ENCODE data around the gene CD93.

The CD93 gene

DNA sequence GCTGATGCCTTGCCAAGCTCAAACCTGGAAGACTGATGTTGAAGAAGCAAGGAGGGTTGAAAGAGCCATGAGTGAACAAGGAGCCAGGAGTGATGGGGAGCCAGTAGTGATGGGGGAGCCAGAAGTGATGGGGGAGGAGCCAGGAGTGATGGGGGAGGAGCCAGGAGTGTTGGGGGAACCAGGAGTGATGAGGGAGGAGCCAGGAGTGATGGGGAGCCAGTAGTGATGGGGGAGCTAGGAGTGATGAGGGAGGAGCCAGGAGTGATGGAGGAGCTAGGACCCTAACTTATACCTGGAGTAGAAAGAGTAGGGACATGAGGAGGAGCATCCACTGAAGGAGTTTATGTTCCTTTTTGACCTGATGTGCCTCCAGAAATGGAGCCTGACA is 14.6 kb upstream of the CD93 start:
- no peak for FAIRE-seq

DNA sequence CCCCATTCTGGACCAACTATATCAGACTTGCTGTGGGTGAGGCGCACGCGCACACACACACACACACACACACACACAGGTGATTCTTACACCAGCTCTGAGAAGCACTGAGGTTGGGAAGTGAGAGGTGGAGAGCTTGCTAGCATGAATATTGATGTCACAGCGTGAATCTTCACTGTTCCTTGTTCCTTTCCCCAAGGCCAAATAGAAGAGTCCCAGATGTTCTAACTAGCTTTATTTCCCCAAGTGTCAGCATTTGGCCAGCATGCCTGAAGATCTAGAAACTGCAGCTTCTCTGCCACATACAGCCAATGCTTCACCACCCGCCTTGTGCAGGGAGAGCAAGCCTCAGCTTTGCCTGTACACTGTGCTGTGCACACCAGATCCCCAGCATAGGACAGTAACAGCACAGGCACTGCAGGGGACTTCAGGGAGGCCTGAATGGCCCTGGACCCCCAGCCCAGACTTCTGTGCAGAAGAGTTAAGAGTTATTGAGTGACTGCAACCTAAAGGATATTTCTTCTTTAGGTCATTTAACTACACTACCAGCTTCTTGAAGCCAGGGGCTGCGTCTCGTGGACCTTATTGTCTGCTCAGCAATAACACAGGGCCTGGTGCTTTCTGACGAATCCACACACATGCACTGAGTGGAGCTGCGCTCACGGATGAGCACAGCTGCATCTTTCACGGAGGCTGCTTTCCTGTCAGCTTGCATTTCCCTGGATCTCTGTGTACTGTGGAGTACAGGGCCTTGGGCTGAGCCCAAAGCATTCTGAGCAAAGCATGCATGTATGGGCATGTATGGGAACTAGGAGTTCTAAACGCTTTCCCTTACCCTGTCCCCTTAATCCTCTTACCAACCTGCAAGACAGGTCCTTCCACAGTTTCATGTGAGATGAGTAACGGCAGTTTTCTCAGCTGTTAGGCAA is 13.9 kb upstream of the CD93 start:
- no peak for DNase-seq (ENCODE audit: low spot score)

More for the DNA sequence above, 14.6 kb upstream of the CD93 start:
- DNase-seq (ENCODE audit: low spot score): no peak

DNA sequence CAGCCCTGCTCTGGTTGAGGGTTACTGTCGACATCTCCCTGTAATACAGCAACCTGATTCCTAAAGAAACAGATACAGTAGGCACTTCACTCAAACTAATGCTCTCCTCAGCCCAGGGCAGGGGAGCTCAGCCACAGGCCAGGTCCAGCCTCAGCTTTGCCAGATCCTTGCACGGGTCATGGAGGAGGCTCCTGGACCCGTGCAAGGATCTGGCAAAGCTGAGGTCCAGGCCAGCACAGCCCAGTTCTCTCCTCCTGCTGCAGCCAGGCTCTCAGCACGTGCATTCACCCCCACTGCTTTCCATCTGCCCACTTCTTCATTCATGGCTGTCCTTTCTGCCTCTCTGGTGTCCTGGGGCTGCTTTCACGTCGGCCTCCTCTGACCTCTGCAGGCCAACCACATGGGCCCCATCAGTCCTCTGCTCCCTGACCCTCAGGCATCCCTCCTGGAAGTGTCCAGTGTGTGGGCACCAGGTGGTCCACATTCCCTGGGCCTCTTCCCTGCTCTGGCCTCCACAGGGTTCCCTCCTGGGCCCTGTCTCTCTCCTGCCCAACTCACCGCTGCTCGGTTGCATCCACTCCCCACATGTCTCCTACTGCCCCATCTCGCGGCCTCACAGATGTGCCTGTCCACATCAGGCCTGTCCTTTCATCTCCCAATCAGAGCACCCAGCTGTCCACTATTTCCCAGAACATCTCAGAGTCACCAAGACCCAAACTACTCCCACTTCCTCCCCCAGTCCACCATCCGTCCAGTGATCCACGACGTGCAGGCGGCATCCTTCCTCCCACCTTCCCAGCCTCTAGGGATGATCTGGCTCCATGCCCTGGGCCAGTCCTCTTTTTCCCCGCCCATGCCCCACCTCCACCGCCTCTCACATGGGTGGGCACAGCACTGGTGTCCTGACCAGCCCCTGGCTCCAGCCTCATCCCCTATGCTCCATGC is 11.8 kb upstream of the CD93 start:
- DNase-seq (ENCODE audit: low spot score) (no peak), FAIRE-seq (no peak)

More for the DNA sequence above, 13.9 kb upstream of the CD93 start:
- FAIRE-seq: no peak

DNA sequence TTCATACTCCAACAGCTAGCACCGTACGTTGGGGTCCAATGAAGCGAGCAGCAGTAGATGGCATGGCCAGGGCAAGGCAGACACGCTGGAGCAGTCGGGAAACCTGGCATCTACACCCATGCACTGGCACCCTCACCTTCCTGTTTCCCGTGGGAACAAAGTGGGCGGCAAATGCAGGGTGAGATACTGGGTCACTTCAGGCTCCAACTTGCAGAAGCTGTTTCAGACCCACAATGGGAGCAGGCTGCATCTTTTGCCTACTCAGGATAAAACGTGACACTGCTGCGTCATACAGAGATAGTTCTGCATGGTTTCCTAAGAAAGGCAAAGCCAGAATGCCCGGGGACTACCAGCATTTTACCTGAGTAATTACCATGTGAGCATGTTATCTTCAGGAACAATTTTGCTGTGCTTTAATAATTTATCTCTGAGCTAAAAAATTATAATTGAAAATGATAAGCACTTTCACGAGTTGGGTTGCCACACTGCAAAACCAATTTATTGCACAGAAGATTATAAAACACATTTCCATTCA is 10.9 kb upstream of the CD93 start:
- no peak for FAIRE-seq
- no peak for DNase-seq (ENCODE audit: low spot score)

DNA sequence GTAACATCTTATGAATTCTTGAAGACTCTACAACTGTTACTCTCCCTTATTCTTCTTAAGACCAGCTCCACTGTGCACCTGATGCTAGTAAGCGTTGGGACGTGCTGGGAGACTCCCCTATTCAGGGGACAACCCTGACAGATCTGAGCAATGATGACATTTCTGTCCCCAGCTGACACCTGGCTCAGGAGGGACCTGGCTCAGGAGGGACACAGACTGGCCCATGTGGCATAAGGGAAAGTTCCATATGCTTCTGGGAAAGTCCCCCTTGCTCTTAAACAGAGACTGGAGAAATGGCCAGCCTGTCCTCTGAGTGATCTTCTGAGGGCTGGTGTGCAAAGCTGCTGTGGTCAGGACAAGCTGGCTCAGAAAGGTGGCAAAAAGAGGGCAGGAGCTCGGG is 10.0 kb upstream of the CD93 start:
- DNase-seq (ENCODE audit: low spot score) (no peak), FAIRE-seq (no peak)

DNA sequence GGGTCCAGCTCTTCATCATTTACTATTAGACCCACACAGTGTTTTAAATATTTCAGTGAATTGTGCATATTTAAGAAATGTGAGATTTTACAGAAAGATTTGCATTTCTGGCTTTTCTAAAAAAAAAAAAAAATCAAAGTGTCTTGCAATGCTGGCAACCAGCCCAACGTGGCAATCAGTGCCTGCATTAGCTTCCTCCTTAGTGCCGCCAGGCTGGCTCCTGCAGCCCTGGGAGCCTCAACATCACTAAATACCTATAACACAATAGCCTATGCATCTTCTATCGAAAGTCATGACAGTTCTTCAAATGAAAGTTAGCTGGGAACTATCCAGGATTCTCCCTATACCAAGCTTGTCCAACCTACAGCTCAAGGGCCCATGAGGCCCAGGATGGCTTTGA is 9.4 kb upstream of the CD93 start:
- no peak for FAIRE-seq

DNA sequence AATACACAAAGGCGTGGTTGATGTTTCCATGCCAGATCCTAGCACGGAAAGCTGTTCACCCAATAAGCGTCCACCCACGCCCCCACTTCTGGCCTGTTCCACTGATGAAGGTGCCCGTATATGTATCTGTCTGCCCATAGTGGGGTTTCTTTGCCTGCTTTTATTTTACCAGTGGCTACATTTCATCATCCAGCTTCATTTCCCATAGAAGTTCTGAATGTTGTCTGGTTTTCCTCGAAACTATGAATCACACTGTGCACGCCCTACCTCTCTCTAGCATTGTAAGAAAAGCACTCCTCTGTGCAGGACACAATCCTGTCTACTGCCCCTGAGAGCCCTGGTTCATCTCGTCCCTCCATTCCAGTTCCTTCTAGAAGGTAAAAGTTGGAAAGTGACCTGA is 8.8 kb upstream of the CD93 start:
- FAIRE-seq (no peak), DNase-seq (ENCODE audit: low spot score) (no peak)

More for the DNA sequence above, 9.4 kb upstream of the CD93 start:
- no peak for DNase-seq (ENCODE audit: low spot score)

DNA sequence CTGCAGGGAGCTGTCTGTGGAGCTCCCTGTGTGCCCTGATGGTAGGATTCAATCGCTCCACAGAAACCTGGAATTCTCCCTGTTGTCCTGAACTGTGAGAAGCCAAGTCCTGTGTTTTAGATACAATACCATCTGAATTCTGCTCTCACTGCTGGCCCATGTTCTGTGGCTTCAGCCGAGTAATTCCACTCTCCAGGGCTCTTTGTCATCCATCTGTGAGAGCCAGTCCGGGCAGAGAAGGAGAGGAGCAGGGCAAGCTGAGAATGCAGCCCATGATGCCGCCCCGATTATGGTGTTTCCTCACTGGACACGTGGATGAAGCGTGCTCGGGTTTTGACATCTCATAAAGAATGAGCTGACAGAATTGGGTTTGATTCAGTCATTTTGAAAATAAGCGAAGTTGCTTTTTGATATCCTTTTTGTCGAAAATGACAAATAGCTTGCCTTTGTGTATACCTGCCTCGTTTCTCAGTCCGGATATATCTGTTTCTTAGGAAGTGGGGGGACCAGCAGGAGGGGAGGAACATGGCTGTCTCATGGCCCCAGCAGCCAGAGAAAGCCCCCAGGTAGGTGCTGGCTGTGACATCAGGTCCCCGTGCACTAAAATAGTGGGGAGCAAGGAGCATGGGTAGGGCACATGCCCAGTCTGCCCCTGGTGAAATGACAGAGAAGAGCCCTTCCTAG is 8.2 kb upstream of the CD93 start:
- DNase-seq (ENCODE audit: low spot score) (no peak), FAIRE-seq (no peak)

DNA sequence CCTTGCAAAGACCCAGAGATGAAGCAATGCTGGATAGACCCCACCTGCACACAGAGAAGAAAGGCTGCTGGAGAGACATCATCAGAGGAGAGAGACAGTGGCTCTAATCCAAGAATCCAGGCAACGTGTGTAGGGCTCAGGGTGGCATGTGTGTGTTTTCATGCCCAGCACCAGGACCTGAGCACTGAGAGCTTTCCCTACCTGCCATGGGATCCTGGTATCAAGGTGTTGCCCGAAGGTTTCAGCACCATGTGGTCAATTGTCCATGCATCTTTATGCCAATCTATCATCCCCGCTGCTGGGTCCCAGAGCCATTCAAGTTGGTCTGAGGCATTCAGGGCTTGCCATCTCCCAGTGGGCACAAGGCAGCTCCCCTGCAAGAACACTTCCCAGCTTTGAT is 7.5 kb upstream of the CD93 start:
- DNase-seq (ENCODE audit: low spot score) (no peak), FAIRE-seq (no peak)

DNA sequence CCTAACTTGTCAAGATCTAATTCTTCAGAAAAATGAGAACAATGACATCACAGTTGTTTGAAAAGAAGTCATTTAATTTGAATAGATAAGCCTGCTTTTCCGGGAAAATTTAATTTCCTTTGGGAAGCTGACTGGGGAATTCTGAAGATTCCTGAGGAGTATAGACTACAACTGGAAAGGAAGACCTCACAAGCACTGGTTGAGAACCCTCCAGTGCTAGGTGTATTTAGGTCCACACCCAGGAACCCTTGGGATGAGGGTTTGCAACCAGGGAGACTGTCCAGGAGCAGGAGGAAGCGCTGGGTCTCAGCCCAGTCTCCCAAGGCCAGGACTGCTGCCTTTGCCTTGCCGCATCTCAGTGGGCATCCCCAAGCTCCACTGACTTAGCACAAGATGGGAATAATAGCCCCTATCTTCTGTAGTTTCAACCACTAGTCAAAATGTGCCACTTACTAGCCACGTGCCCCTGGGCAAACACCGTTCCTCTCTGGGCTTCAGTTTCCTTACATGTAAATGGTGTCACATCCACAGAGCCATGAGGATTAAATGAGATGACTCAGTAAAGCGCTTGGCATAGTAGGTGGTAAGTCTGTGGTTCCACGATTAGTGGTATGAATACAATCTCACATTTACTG is 6.9 kb upstream of the CD93 start:
- FAIRE-seq (no peak), DNase-seq (ENCODE audit: low spot score) (no peak)

DNA sequence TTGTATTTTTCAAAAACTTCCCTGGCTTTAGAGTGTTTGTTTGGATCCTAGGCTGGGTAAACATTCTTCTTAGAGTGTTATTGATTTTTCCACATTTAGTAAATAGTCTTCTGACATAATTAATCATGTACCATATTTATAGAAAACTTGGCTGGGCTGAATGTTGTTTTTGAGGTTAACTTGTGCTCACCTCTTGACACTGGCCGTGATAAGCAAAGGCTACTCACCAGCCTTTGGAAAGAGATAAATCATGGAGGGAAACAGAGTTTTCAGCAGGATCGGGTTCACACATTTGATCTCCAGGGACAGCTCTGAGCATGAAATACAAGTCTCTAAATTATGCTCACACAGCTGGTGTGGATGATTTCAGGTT is 6.2 kb upstream of the CD93 start:
- DNase-seq (ENCODE audit: low spot score) (no peak), FAIRE-seq (no peak)

DNA sequence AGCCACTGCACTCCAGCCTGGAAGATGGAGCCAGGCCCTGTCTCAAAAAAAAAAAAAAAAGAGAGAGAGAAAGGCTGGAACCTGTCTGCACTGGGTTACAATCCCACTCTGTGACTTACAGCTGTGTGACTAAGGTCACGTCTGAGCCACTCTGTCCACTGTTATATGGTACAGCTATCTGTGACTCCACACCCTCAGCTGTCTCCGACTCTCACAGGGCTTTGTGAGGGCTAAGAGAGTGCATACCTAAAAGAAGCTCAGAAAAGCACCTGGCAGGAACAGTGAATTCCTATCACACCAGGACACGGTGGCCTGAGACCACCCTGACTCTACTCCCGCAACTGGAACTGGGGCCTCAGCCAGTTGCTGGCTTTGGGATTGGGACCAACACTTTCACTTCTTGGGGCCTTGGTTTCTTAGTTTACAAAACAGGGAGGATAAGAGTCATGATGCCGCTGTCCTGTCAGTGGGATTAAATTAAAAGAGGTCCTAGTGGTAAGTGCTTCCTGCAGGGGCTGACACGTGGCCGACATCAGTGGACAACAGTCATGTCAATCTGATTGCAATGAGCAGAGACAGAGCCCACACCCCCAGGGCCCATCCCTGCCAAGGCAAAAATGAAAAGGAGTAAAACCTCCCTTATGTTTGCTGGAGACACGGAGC is 5.7 kb upstream of the CD93 start:
- DNase-seq (ENCODE audit: low spot score) (no peak), FAIRE-seq (no peak)

DNA sequence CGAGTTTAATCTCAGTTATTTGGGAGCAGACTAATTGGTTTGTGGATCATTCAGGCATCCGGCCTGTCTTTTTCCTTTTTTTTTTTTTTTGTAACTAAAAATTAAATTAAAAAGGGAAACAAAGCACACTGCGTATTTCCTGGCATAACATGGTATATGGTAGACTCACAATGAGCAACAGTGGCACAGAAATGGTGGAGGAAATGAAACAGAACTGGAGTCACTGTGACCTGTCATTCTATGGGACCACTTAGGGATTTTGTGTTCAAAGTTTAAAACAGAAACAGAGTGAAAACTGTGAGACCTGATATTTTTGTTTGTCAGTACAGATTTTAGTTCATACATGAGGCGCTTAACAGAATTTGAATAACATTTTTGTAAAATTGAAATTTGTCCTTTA is 4.8 kb upstream of the CD93 start:
- FAIRE-seq (no peak), DNase-seq (ENCODE audit: low spot score) (no peak)

DNA sequence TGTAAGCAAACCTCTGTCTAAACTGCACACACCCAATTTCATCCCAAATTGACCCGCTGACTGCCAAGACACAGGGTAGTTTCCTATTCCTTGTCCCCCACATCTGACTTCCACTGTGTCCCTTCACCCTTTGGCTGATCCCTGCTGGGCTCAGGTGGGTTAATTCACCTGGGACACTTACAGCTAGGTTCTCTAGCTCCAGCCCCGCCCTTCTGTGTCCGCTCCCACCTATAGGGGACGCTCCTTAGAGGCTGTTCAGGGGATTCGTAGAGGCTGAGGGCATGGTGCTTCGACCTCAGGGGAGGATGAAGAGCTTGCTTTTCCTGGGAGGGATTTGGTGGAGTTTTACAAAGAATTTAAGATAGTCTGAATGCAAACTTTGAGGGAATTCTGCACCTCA is 4.0 kb upstream of the CD93 start:
- DNase-seq (ENCODE audit: low spot score) (no peak), FAIRE-seq (no peak)

DNA sequence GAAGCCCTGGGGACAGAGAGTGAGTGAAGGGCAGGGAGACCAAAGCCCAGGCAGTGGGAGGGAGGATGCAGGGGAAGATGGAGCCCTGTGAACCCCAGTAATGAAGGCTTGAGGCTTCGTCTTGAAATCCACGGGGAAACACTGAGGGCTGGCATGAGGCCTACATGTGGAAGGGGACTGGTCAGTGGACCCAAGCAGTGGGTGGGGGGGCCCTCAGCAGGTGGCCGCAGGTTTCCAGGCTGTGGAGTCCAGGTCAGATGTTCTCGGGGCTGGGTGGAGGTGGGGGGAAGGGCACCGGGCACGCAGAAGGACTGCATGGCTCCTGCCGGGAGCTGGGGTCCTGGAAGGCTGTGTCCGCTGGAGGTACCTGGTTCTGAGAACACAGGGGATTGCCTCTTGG is 2.7 kb upstream of the CD93 start:
- DNase-seq (ENCODE audit: low spot score): no peak
- no peak for FAIRE-seq

DNA sequence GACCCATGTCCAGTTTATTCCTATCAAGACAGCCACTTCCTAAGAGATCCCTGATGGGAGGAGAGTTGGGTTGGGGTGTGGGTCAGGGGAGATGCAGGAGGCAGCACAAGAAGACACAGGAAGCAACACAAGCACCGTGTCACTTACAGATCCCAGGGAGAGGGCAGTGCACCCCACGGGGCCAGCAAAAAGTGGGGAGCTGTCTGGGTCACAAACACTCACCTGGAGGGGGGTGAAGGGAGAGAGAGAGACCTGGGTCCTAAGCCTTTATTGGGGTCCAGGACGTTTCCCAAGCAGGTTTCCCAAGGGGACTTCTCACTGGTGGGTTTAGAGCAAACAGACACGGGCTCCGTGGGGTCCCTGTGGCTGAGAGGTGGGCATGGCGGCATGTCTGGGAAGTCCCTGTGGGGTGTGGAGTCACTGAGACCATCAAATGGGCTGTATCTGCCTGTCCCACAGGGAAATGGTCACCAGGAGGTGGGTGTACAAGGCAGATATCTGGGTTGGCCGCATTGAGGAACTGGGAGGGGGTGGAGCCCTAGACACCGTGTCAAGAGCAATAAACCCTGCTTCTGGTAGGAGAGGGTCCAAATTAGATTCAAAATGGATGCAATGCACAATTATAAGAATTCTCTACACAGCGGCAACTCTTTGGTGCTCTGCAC is 1.6 kb upstream of the CD93 start:
- DNase-seq (ENCODE audit: low spot score) (no peak), FAIRE-seq (no peak)

DNA sequence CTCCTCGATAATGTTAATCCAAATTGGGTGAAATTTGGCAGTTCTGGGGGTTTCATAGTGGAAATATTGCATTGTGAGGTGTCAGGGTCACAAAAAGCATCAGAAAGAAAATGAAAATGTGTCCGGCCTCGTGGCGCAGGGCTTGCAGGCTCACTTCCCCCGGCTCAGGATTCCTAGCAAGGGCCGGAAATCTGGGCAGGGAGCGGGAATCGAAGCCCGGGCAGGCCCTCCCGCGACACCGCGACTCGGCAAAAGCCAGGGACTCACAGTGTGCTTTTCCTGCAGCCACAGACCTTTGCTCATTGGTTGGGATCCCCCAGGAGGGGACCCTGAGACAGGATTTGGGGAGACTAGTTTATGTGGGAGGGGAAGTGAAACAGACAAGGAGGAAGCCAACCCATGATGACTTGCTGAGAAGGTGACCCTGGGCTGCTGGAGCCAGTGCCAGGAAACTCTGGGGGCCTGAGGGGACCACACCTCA is 847 bp upstream of the CD93 start:
- DNase-seq (ENCODE audit: low spot score) (no peak), FAIRE-seq (no peak)

DNA sequence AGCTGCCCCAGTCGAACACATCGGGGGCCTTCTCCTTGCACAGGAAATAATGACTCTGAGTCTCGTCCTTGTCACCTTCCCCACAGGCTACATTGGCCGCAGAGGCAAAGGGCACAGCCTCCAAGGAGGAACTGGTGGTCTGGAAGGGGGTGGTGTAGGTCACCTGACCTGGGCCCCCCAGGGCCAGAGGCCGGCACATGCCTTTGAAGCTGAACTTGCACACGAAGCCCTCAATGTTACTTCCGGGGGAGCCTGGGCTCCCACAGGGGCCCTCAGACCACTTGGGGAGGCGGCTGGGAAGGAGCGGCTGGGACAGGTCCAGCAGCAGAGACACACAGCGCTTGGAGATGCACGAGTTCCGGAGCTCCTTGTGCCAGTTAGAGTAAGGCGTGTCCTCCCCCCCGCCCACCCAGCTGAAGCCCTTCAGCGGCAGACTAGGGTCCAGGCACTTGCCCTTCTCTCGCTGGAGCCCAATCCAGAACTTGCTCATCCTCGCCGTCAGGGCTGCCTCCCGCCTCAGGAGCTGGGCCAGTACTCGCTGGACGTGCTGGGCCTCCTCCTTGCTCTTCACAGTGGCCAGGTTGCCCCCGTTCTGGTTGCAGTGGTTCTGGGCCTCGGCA is 578 bp downstream of the CD93 start:
- DNase-seq (ENCODE audit: low spot score): no peak
- FAIRE-seq: no peak

DNA sequence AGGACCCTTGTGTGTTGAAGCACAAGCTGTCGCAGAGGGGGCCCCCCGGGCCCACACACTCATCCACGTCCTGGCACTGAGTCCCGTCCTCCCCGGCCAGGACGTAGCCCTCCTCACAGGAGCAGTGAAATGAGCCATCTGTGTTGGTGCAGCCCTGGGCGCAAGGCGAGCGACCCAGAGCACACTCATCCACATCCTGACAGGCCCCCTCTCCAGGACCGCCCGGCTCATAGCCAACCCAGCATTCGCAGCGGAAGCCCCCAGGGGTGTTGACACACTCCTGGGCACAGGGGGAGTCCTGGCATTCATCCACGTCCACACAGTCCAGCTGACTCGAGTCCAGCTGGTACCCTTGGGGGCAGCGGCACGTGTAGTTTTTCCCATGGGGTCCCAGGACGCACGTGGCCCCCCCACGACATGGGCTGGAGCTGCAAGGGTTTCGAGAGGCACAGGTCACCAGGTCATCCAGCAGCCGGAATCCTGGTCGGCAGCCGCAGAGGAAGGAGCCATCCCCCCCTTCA is 1.2 kb downstream of the CD93 start:
- FAIRE-seq: no peak
- DNase-seq (ENCODE audit: low spot score): no peak
